ENCODE results near the gene CSKMT.

CSKMT gene

GRCh38 chr11:62676698-62677097 lies 11.6 kb downstream of the CSKMT start:
- POLR2A ChIA-PET (ENCODE audit: low non-redundant PET), result interaction anchor here (0.6 to 1.5 kb wide), 2 partner anchors 12 to 281 kb away, joined by 4 to 6 read pairs; partner anchors contain the start of genes C11orf98 and CSKMT
- H3K27ac ChIP-seq, result peak overlapping the region; percentile 61
- CTCF ChIA-PET, result interaction anchor here (0.6 kb wide), 1 partner anchor 18 kb away, joined by 3 read pairs; no protein-coding TSS in a partner anchor
- DNase-seq (ENCODE audit: low spot score), result no peak
- no peak for TF ChIP-seq CTCF (conservative IDR thresholded peaks at IDR 0.05; ENCODE audit: low read depth)

GRCh38 chr11:62677156-62677555 lies 12.0 kb downstream of the CSKMT start:
- CTCF ChIA-PET, result interaction anchor here (0.5 to 0.6 kb wide), 2 partner anchors 18 to 21 kb away, joined by 3 to 4 read pairs; no protein-coding TSS in a partner anchor
- H3K27ac ChIP-seq, result peak overlapping the region; percentile 88
- no peak for DNase-seq (ENCODE audit: low spot score)

GRCh38 chr11:62677714-62678113 lies 12.6 kb downstream of the CSKMT start:
- ChIA-PET POLR2A (ENCODE audit: low non-redundant PET) (interaction anchor here (1.5 kb wide), 1 partner anchor 13 kb away, joined by 4 read pairs; the partner anchor contains the start of genes C11orf98 and CSKMT), CTCF (no interaction called here)
- H3K27ac ChIP-seq, result peak overlapping the region; percentile 88
- DNase-seq (ENCODE audit: low spot score), result no peak
- no peak for TF ChIP-seq CTCF (conservative IDR thresholded peaks at IDR 0.05; ENCODE audit: low read depth)

More at GRCh38 chr11:62677156-62677555, 12.0 kb downstream of the CSKMT start:
- POLR2A ChIA-PET (ENCODE audit: low non-redundant PET), result interaction anchor here (0.6 to 1.5 kb wide), 2 partner anchors 12 to 281 kb away, joined by 4 to 6 read pairs; partner anchors contain the start of genes C11orf98 and CSKMT
- TF ChIP-seq CTCF (conservative IDR thresholded peaks at IDR 0.05; ENCODE audit: low read depth), result no peak

- TF ChIP-seq CTCF (conservative IDR thresholded peaks at IDR 0.05; ENCODE audit: low read depth), result no peak
- ChIA-PET CTCF (no interaction called here), POLR2A (ENCODE audit: low non-redundant PET) (no interaction called here)
- DNase-seq (ENCODE audit: low spot score), result no peak
- peak overlapping the region; percentile 88 for H3K27ac ChIP-seq
These were observed 13.3 kb downstream of the CSKMT start for GRCh38 chr11:62678433-62678769.

GRCh38 chr11:62678770-62679696 lies 13.9 kb downstream of the CSKMT start, which contains the start of gene UBXN1:
Gene UBXN1, minus strand, starts transcription at chr11:62679073. Its CDS starts 150 bp downstream, at chr11:62678923.
- TF ChIP-seq CTCF (conservative IDR thresholded peaks at IDR 0.05; ENCODE audit: low read depth), result no peak
- DNase-seq (ENCODE audit: low spot score), result peak; percentile 79
- H3K27ac ChIP-seq, result peak within 1 kb of the TSS; percentile 88
- ChIA-PET POLR2A (ENCODE audit: low non-redundant PET) (interaction anchor here (0.9 to 1.1 kb wide), 2 partner anchors 30 to 47 kb away, joined by 4 to 6 read pairs; no protein-coding TSS in a partner anchor), CTCF (no interaction called here)

- ChIA-PET CTCF (interaction anchor here (0.6 to 2.5 kb wide), 9 partner anchors 8 to 538 kb away, joined by 3 to 17 read pairs (median 6); partner anchors contain the start of genes HNRNPUL2, LRRN4CL and TTC9C), POLR2A (ENCODE audit: low non-redundant PET) (interaction anchor here (0.5 to 1.1 kb wide), 4 partner anchors 11 to 80 kb away, joined by 4 to 8 read pairs (median 6); no protein-coding TSS in a partner anchor)
- H3K27ac ChIP-seq, result peak overlapping the region; percentile 88
- DNase-seq (ENCODE audit: low spot score), result peak; percentile 69
- TF ChIP-seq CTCF (conservative IDR thresholded peaks at IDR 0.05; ENCODE audit: low read depth), result peak; percentile 71
These were observed 15.7 kb downstream of the CSKMT start for GRCh38 chr11:62680825-62681240.

All from RWPE1 (cell line).